ENCODE data around the gene FBXO47.

Gene FBXO47

GRCh38 chr17:39014795-39015545, 47.8 kb upstream of the FBXO47 start:
- Histone ChIP-seq H3K4me1 (ENCODE audit: control insufficient read depth, low read length) (no peaks in the 10 kb centered on the region), H3K79me2 (ENCODE audit: control insufficient read depth, low read length) (no peaks in the 10 kb centered on the region), H3K27ac (ENCODE audit: low read depth, low read length) (no peak overlapping the region), H4K20me1 (ENCODE audit: control insufficient read depth, insufficient read depth, low read depth, low read length) (no peaks in the 10 kb centered on the region), H3K27me3 (ENCODE audit: control insufficient read depth, low read length) (peaks cover 11% of the 10 kb centered on the region), H3K4me3 (ENCODE audit: low read length) (no peak overlapping the region), H3K4me2 (ENCODE audit: low read length) (no peak overlapping the region), H3F3A (ENCODE audit: control insufficient read depth, insufficient read depth) (no peaks in the 10 kb centered on the region), H3K9me3 (ENCODE audit: control insufficient read depth, insufficient read depth, low read length) (no peaks in the 10 kb centered on the region), H3K9me2 (replicated peaks; ENCODE audit: control insufficient read depth, low read length) (no peaks in the 10 kb centered on the region), H3K36me3 (ENCODE audit: control insufficient read depth, low read length) (no peaks in the 10 kb centered on the region)
- no peak for TF ChIP-seq EZH2phosphoT487 (IDR thresholded peaks at IDR 0.05; ENCODE audit: borderline replicate concordance, low read length)
- no peak for TF ChIP-seq CTCF (IDR thresholded peaks at IDR 0.05; ENCODE audit: low read depth, low read length, poor library complexity, severe bottlenecking)

- H3K79me2 ChIP-seq (ENCODE audit: control insufficient read depth, low read length) = no peaks in the 10 kb centered on the region
- H3K4me2 ChIP-seq (ENCODE audit: low read length) = no peak overlapping the region
- no peak overlapping the region for H3K4me3 ChIP-seq (ENCODE audit: low read length)
- H3K27me3 ChIP-seq (ENCODE audit: control insufficient read depth, low read length) = peaks cover 18% of the 10 kb centered on the region
- no peak overlapping the region for H3K27ac ChIP-seq (ENCODE audit: low read depth, low read length)
- H3K4me1 ChIP-seq (ENCODE audit: control insufficient read depth, low read length) = no peaks in the 10 kb centered on the region
- no peaks in the 10 kb centered on the region for H3F3A ChIP-seq (ENCODE audit: control insufficient read depth, insufficient read depth)
- no peaks in the 10 kb centered on the region for H3K36me3 ChIP-seq (ENCODE audit: control insufficient read depth, low read length)
- no peaks in the 10 kb centered on the region for H3K9me2 ChIP-seq (replicated peaks; ENCODE audit: control insufficient read depth, low read length)
- H3K9me3 ChIP-seq (ENCODE audit: control insufficient read depth, insufficient read depth, low read length) = no peaks in the 10 kb centered on the region
- TF ChIP-seq CTCF (IDR thresholded peaks at IDR 0.05; ENCODE audit: low read depth, low read length, poor library complexity, severe bottlenecking) = no peak
- no peak for TF ChIP-seq EZH2phosphoT487 (IDR thresholded peaks at IDR 0.05; ENCODE audit: borderline replicate concordance, low read length)
- H4K20me1 ChIP-seq (ENCODE audit: control insufficient read depth, insufficient read depth, low read depth, low read length) = no peaks in the 10 kb centered on the region
Observed at GRCh38 chr17:39014044-39014794, 47.0 kb upstream of the FBXO47 start.

DNA sequence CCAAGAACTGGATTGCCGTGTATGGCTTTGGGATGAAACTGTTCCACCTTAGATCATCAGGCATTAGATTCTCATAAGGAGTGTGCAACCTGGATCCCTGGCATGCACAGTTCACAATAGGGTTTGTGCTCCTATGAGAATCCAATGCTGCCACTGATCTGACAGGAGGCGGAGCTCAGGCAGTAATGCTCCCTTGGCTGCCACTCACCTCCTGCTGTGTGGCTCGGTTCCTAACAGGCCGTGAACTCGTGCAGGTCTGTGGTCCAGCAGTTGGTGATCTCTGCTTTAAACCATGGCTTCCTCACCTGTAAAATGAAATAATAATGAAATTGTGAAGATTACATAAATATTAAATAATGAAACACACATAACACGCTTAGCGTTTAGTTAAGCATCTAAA, 45.5 kb upstream of the FBXO47 start:
- no peaks in the 10 kb centered on the region for H4K20me1 ChIP-seq (ENCODE audit: control insufficient read depth, insufficient read depth, low read depth, low read length)
- no peaks in the 10 kb centered on the region for H3K9me3 ChIP-seq (ENCODE audit: control insufficient read depth, insufficient read depth, low read length)
- peaks cover 20% of the 10 kb centered on the region for H3K27me3 ChIP-seq (ENCODE audit: control insufficient read depth, low read length)
- H3K9me2 ChIP-seq (replicated peaks; ENCODE audit: control insufficient read depth, low read length) = no peaks in the 10 kb centered on the region
- H3F3A ChIP-seq (ENCODE audit: control insufficient read depth, insufficient read depth) = no peaks in the 10 kb centered on the region
- H3K4me3 ChIP-seq (ENCODE audit: low read length) = no peak overlapping the region
- no peaks in the 10 kb centered on the region for H3K36me3 ChIP-seq (ENCODE audit: control insufficient read depth, low read length)
- no peaks in the 10 kb centered on the region for H3K4me1 ChIP-seq (ENCODE audit: control insufficient read depth, low read length)
- no peak overlapping the region for H3K27ac ChIP-seq (ENCODE audit: low read depth, low read length)
- H3K79me2 ChIP-seq (ENCODE audit: control insufficient read depth, low read length) = no peaks in the 10 kb centered on the region
- TF ChIP-seq CTCF (IDR thresholded peaks at IDR 0.05; ENCODE audit: low read depth, low read length, poor library complexity, severe bottlenecking) (no peak), EZH2phosphoT487 (IDR thresholded peaks at IDR 0.05; ENCODE audit: borderline replicate concordance, low read length) (no peak)
- H3K4me2 ChIP-seq (ENCODE audit: low read length) = no peak overlapping the region
